Stimulated activated CD4-positive, alpha-beta T cell treated with anti-CD3 and anti-CD28 coated beads, Interleukin-4, amount 100 ng/mL, for 4 hours (primary cell): Measurements from ENCODE around the gene SLC23A2.
A peak's percentile ranks its signal among the peaks of the same experiment; 100 is the strongest.

ENCODE experiments used
- DNase-seq, 2 experiments: peaks; one replicate each; pipeline ENCODE4 v3.0.0-alpha.2; 2020

Gene SLC23A2

DNA sequence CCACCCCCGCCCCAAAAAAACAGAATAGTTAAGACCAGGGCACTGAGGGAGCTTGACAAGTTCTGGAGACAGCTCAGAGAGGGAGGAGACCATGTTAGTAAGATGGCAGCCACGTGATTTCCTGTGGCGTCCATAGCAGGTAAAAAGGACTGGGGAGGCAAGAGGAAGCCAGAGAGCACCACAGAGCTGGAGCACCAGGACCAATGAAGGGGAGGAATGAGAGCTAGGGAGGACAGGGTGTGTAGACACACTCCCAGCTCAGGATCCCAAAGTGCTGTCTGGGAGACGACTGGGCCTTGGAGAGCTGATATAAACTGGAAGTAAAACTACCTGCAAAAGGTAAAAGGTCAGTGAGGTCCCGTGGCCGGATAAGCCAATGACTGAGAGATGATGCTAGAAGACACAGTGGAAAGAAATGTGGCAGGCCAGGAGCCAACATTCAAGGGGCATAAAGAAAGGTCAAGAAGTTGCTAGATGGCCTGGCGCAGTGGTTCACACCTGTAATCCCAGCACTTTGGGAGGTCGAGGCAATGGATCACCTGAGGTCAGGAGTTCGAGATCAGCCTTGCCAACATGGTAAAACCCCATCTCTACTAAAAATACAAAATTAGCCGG is 39.0 kb downstream of the SLC23A2 start:
- peak; percentile 4 to 29 for DNase-seq

DNA sequence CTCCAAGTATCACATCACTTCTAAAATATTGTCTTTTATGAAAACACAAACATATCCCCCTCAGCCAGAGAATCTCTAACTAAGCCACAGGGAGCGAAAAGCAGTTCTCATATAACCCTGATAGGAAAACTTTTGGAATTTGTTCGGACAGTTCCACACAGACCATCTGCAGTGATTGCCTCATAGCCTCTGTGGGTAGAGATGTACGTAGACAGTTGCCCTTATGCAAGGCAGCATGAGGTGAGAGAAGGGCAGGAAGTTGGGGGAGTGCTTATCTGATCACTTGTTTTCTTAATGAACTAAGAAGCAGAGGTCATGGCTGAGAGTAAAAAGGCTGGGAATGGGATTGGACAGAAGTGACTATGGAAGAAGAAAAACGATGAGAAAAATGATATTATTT is 39.6 kb downstream of the SLC23A2 start:
- DNase-seq = peak in 1 of 2 experiments; percentile 18

DNA sequence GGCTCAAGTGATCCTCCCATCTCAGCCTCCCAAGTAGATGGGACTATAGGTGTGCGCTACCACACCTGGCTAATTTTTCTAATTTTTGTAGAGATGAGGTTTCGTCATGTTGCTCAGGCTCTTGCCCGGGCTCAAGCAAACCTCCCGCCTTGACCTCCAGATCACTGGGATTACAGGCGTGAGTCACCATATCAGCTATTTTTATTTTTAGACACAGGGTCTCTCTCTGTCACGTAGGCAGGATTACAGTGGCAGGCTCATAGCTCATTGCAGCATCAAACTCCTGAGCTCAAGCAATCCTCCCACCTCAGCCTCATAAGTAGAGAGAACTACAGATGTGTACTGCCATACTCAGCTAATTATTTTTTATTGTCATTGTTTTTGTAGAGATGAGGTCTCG is 41.7 kb downstream of the SLC23A2 start:
- no peak for DNase-seq

DNA sequence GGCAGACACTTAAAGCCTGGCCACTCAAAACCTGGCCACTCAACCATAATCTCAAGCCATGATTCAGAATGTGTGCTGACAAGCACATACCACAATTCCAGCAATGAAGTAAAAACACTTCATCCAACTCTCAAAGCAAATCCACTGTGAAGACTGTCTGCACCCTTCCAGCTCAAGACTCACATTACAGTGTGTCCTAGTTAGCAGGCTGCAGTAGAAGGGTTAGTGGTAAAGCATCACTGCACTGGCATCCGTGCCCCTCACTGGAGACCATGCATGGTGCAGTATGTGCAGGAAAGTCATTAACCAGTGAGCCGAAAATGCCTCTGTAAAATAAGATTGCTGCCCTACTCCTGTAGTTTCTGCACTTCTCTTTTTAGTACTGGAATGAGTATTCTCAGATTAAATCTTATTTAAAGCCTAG is 43.4 kb downstream of the SLC23A2 start:
- no peak for DNase-seq

DNA sequence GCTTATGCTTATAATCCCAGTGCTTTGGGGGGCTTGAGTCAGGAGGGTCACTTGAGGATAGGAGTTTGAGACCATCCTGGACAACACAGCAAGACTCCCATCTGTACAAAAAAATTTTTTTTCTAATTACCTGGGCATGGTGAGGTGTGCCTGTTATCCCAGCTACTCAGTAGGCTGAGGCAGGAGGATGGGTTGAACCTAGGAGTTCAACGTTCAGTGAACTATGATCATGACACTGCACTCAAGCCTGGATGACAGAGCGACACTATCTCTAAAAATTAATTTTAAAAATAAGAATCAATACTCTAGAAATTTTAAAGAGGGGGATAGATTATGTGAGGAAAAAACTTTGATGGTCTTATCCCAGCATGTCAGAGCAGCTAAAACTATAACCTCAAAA is 44.1 kb downstream of the SLC23A2 start:
- DNase-seq = no peak

DNA sequence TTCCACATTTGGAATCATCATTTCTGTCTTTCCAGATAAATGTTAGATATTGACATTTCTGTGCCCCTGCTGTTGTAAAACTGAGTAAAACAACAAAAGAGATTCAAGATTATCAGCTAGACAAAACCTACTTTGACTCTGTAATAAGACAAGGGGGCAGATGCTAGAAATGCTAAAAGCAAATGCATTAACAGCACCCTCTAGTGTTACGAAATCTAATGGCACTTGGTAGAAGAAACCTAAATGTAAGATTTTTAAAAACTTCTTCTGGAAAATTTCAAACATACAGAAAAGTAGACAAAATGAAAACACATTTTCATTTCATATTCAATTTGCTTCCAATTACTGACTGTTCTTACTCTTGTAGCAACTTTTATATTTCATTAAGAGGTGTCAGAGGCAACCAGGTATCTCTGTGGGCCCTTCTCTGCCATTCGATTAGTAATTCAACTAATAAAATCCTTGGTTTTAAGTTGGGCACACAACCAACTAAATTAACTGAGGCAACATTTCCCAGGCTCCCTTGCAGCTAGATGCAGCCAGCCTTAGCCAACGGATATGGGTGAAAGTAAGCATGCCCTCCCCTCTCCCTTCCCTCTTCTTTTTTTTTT is 45.0 kb downstream of the SLC23A2 start:
- no peak for DNase-seq

DNA sequence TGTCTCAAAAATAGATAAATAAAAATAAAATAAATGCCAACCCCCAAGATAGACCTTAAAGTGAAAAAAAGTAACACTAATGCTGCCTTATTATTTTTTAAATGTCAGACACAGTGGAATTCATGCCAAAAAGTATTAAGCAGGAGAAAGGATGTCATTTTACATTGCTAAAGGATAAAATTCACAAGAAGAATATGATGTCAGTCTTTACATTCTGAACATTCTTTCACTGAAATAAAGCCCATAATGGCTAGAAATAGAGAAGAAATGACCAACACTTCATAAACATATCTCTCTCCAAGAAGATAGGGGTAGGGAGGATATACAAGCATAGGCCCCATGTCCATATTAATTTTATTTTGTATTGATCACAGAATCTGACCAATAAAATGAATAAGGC is 47.4 kb downstream of the SLC23A2 start:
- no peak for DNase-seq

DNA sequence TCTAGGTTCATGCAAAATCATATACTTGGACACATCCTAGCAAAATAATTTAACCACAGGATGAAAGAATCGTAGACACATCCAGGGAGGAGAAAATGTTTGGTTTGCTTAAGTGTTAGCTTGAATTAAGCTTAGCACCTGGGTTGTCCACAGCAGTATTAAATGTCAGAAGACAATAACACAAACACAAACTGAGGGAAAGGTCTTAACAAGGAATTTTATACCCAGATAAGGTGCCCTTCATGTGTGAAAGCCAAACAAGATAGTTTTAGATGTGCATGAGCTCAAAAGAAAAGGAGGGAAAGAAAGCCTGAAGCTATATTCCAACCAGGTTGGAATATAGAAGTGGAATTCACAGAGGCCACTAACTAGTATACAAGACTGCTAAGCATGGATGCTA is 49.1 kb downstream of the SLC23A2 start:
- DNase-seq = no peak

DNA sequence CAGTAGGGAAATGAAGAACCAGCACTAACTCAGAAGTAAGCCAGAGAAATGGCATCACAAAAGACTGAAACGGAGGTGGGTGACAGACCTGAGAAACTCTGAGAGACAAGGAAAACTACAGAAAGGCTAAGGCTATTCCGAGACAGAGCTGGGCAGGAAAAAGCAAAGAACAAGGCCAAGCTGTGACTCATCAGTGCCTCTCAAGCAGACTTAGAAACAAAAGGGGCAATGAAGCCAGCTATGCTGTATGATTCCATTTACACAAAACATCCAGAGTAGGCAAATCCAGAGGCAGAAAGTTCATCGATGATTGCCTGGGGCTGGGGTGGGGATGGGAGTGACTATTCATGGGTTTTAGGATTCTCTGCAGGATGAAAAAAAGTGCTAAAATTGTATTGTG is 50.0 kb downstream of the SLC23A2 start:
- no peak for DNase-seq

DNA sequence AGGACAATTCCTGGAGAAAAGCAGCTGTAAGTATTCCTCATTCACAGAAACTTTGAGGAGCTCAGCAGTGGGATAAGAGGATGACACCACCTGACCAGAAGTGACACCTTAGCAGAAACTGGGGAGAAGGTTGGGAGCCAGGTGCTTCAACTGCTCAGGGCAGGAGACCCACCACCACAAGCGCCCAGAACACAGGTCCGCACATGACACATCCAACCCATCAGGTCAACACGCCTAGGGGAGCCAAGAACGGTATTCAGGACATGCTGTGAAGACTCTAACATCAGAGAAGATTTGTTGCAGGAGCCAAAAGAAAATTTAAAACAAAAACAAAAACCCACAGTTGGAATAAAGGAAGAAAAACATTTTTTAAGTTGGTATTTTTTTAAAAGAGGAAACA is 50.5 kb downstream of the SLC23A2 start:
- DNase-seq = no peak

DNA sequence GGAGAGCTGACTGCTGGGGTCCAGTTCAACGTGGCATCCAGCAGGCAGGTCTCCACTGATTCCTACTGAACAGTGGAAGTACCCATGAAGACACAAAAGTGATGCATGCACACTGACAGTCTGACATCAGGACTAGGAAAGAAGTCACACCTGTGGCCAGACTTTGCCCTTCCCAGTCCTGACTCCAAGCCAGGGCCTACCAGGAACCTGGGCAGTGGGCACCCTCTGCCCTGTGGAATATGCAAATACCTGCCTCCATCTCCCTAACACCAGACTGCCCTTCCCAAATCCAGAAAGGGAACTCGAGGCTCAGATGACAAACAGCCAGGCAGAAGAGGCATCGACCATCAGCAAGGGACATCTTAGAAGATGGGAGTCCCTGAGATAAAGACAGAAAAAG is 50.9 kb downstream of the SLC23A2 start:
- DNase-seq = no peak

DNA sequence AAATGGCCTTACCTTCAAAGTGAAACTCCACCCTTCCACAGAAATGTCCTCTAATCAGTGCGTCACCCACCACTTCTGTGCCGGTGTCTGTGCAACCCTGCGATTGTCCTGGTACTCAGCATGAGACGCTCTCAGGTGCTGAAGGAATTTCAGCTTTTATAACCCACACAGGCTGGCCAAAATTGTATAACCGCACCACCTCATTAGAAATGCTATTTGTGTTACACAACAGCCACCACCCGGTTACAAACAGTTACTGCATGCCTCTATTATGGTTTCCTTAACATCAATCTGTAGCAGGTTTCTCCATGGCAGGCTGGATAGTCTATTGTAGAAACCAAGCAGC is 51.5 kb downstream of the SLC23A2 start:
- DNase-seq = peak in 1 of 2 experiments; percentile 2

DNA sequence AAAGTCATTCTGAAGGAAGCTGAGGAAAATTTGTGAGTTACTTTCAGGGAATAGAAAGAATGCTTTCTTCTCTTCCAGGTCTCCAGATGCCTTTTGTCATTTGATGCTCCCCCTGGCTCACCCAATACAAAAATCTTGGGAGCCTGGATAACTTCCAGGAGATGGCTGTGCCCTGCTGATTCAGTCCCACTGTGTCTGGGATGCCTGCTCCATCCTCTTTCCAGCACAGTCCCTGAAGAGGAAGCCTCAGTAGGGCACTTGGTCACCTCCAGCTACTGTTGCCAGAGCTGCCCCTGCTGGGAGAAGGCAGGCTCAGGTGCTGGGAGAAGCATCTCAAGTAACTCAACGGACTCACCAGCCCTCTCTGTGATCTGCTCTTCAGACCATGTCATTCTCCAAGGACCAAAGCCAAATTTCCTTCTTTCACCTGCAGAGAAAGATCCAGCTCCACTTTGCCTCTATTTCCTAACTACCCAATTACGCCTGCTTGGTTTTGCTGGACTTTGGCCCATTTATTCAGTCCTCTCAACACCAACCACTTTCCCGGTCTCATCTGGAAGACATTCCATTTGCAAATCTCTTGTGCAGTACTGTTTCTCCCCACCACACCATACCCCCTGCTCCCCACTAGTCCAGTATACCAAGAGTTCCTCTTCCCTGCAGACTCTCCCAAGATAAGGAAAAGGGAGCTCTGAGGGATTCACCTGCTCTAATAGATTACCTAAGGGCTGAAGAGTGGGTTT is 53.3 kb downstream of the SLC23A2 start:
- DNase-seq = no peak

DNA sequence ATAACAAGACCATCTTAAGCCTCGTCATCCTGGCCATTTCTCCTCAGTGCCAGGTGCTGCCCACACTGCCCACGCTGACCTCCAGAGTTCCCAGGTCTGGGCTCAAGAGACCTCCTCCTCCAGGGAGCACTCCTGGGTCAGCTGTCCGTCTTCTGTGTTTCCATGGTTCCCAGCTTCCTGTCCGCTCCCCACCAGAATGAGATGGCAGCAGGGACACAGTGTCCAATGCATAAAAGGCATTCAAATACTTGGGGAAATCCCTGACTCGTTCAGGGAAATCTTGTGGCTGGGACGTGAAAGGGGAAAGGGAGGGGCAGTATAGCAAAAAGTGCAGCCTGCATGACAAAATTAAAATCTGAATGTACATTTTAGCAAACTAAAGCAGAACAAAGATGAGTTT is 54.3 kb downstream of the SLC23A2 start:
- no peak for DNase-seq

DNA sequence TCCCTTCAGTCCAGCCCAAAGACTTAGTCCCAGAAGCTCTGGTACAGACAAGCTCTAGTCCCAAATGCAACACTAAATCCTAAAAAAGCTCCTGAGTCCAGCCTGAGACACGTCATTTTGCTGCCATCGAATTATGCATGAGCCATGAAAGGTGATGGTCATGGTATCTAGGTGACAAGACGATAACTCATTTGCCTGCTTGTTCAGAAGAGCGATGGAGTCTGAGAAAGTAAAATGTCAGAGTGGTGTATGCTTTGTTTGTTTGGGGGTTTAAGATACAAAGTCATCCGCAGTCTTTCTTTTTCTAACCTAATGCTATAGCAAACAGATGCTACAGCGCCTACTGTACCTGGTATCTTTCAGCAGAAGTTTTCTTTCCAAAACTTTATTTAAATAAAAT is 54.7 kb downstream of the SLC23A2 start:
- no peak for DNase-seq

DNA sequence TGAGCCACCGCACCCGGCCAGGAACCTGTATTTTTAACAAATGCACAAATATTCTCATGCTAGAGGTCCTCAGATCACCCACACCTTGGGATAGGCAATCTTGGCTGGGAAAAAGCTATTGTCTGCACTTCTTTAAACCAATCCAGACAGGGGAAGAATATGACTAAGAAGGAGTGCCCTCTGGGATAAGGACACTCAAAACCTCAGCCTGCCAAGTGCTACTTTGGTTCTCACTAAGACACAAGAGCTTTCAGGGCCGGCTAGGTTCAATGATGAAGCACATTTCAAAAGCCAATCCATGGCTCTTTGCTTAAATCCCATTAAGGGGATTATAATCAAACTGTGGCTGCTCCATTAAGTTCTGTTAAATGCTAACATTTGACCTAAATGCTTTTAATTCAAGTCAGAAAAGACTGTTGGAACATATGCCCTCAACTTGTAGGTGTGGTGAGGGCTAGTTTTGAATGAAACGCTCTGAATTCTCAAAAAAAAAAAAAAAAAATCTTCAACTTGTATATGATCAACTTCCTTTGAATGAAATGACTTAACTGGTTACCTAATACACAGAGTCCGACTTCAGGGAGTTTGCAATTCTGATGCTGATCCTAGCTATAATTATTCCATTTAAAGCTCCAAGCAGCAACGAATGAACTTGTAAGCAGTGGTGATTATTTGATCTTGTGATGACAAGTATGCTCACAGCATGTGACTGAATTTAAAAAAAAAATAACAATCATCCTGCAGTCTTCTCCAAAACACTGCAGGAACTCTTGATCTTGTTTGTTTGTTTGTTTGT is 56.6 kb downstream of the SLC23A2 start:
- no peak for DNase-seq

DNA sequence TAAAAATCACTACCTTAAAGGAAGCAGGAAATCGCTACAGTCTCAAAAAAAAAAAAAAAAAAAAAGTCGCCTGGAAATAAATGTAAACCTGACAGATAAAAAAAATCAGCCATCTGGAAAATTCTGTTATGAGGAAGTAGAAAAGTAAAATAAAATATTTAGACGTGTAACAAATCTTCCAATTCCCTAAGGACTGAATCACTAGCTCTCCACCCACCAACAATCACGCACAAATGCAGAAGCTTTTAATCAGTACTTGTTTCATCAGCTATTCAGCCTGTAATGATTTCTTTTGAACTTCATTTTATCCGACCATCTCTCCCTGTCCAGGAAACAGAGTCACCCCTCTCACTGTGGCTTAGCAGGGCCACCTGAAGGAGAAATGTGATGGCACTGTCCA is 59.0 kb downstream of the SLC23A2 start:
- DNase-seq = no peak

DNA sequence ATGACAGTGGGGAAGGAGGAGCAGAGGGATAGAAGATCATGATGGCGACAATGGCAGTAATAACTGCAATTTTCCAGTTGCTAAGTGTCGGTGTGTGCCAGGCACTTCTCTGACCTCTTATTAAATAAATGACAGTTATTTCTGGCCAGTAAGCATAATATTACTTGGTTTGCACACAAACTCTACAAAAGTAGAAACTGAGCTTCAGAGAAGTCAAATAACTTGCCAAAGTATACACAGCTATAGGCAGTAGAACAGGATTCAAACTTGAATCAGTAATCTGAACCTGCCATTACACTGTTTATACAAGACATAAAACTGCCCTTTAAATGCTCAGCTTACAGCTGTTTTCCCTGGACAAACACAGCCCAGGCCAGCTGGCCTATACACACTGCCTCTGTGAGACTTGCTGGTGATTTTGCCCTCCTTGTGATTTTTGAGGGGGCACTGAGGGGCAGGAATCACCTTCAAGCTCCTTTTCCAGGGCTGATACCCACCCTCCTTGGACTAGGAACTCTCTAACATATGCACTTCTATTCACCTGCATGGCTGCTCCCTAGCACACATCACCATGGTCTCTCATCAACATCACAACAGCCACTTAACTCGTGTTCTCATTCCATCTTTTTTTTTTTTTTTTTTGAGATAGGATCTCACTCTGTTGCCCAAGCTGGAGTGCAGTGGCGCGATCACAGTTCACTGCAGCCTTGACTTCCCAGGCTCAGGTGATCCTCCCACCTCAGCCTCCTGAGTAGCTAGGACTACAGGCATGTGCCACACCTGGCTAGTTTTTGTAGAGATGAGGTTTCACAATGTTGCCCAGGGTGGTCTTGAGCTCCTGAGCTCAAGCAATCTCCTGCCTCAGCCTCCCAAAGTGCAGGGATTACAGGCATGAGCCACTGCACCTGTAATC is 63.6 kb downstream of the SLC23A2 start:
- DNase-seq = no peak

DNA sequence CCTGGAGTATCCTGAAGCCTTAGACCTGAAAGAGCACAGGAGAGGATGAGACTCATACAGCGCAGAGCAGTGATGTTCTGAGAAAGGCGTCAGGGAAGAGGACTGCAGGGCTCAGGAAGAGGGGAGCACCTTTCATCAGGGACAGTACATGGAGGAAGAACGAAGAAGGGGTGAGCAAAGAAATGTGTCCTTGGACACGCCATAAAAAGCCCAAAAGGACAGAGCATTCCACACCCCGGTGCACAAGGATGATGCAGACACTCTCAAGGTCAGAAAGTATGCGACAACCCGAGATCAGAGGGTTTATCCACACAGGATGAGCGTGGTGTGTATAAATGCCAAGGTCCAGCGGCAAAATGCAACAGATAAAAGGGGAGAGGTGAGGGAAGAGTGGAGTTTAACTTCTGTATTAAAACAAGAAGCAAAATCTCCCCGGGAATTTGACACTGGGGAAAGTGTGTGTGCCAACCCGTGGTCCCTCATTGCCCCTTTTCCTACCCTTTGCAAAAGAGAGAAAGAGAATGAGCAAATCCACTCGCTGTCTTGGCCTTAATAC is 64.4 kb downstream of the SLC23A2 start:
- DNase-seq = no peak

DNA sequence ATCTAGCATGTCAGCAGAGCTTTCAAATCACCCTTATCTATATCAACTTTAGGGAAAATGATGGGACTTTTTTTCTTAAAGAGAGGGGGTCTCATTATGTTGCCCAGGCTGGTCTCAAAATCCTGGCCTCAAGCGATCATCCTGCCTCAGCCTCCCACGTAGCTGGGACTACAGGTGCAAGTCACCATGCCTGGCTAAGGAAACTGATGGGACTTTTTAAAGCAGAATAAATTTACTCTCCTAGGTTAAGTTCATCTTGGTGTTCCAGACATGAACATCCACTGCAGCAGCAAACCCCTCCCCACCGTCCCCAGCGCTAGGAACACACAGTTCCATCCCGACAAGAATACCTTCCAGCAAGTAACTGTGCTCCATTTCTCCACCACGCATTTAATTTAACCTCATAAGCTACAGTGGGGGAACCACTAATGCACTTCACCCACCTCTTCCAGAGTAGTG is 64.9 kb downstream of the SLC23A2 start:
- no peak for DNase-seq

DNA sequence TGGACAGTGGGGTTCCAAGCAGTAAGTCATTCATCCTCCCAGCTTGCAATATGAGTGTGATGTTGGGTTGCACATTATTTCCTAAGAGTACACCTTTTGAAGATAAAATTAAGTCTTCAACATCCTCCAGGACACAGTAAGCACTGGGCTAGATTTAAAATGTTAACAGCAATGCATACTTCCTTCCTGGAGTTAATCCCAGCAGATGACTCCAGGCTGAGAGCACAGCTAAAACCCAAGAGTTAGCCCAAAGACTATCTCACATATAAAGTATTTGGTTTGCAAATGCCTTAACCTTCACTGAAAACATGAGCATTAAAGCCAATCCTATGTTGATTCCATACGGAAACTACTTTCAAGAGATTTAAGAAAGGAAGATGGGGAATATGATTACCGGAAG is 69.2 kb downstream of the SLC23A2 start:
- no peak for DNase-seq
